GM18499 (cell line): ENCODE measurements around the gene NHSL2.
A peak's percentile ranks its signal among the peaks of the same experiment; 100 is the strongest.

Source experiments
- ATAC-seq: cut with Tn5 transposase; IDR thresholded peaks from one replicate; pipeline ENCODE4 v1.9.1; 2021; ENCODE audit warnings: moderate number of reproducible peaks; ENCODE audit not compliant: insufficient read depth, unreplicated experiment

The NHSL2 gene

GRCh38 chrX:72011734-72012133 lies 101.1 kb downstream of the NHSL2 start:
- ATAC-seq, result no peak

GRCh38 chrX:72015383-72015782 lies 104.7 kb downstream of the NHSL2 start:
- no peak for ATAC-seq

- no peak for ATAC-seq
These were observed 106.5 kb downstream of the NHSL2 start for GRCh38 chrX:72016881-72017783.

DNA sequence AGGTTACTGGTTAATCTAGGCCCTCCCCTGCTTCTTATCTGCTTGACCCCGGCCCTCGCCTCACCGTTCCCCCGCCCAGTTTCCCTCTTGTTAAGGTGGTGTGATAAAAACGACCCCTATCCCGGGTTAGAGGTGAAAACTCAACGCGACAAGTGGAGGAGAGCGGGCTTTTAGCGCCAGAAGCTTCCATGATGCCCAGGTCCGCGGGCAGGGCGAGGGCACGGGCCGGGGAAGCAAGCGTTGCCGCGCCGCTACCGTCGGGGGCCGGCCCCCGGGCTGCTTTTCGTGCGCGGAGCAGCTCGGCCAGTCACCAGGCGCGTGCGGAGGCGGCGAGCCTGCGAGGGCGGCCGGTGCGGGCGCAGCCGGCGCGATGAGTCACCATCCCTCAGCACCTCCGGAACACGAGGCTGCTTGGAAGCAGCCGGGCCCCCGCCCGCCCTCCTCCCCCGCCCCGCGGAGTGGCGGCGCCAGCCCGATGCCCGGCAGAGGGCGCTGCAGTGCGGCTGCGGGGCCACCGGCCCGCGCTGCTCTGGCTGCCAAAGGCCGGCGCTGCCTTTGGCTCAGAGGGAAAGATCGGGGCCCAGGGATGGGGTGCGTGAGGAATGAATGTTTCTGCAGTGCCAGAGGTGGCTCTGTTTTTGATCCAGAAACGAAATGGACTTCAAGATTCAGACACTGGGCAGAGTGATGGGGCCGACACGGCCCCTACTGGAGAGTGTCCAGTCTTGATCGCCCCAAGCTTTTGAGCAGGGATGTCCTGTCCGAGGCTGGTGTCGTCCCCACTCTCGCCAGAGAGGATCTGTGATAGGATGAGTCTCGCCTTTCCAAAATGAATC lies 107.8 kb downstream of the NHSL2 start:
- no peak for ATAC-seq

- no peak for ATAC-seq
These were observed 108.8 kb downstream of the NHSL2 start for GRCh38 chrX:72019487-72019886.

GRCh38 chrX:72020204-72020603 lies 109.6 kb downstream of the NHSL2 start:
- no peak for ATAC-seq

- ATAC-seq, result peak; percentile 56
These were observed 110.1 kb downstream of the NHSL2 start for GRCh38 chrX:72020788-72021187.

DNA sequence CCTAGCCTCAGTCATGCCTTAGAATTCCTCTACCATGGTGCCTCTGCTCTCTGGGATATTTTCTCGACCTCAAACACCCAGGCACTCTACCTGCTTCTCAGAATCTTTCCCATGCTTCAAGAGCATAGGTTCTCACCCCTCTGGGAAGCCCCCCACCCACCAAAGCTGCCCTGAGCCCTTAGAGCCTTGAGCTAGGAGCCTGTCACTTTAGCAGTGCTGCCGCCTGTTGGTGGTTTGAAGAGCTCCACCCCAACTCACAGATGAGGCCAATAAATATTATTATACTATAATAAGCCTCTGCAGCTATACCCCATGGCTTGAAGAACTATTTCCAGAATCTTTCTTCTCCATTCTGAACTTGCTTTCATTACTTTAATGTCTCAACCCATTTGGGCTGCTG lies 111.3 kb downstream of the NHSL2 start:
- ATAC-seq, result no peak

GRCh38 chrX:72023071-72023470 lies 112.4 kb downstream of the NHSL2 start:
- ATAC-seq, result no peak

DNA sequence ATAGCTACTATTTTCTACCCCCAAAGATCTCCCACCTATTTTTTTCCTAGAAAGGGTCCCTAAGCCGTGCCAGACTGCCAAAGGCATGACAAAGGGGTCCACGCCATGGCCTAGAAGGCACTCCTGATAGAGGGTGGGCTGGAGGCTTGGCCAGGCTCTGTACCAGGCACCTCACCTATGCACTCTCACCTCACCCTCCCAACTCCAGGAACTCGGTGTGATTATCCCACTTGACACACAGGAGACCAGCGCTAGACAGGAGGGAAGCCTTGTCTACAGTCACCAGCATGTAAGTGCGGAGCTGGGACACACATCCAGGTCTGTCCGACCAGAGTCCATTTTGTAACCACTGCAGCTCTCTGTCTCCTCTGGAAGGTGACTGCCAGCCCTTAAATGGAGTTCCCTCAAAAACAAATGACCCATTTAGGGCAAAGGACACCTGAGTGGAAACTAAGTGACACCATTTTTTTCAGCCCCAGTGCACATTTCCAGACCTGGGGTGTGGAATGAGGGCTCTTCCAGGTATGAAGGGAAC lies 114.7 kb downstream of the NHSL2 start:
- no peak for ATAC-seq

GRCh38 chrX:72026341-72027023 lies 115.8 kb downstream of the NHSL2 start:
- ATAC-seq, result no peak

GRCh38 chrX:72027024-72027913 lies 116.6 kb downstream of the NHSL2 start:
- ATAC-seq, result no peak

DNA sequence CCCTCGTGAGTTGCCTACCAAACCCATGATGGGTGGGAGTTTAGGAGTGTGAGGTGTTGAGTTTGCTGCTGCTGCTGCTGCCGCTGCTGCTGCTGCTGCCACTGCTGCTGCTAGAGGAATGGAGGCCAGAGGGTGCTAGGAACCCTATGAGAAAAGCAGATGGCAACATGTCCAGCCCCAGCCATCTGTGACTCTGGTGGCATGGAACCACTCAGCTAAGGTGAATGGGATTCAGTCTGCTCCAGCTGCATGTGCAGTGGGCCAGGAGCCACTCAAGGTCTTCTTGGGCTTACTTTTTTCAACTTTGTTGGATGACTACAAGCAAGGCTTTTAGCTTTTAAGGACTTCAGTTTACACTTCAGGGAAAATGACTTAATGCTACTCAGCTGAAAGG lies 117.3 kb downstream of the NHSL2 start:
- no peak for ATAC-seq

DNA sequence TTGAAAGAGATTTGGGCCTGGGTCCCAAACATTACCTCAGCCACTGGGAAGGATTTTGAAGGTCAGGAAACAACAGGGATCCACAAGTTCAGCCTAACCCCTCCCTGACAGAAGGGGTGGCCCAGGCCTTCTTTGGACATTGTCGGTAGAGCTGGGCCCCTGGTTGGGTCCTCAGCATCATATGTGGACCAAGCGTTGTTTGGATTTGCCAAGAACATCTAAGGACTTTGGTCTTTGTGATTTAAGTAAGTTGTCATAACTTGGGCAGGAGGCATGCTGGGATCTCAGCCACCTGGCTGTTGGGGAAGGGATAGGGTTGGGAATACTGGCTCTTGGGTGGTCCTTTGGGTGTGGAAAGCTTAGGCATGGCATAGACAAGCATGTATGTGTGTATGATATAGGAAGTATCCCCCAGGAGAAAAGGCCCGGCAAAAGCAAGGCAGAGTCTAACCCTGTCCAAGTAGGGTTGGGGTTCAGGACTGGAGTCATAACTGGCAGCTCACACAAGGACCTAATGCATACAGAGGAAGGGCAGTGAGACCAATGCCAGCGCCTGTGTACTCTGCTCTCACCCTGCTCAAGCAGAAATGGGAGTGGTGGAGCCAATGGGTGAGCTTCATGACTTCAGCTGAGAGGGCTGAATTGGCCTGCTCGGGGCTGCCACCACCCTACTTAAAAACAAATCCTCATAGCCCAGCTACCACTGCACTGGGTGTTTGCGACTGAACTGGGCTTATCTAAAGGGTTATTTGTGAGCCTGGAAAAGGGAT lies 118.2 kb downstream of the NHSL2 start:
- ATAC-seq, result no peak

GRCh38 chrX:72029483-72030411 lies 119.1 kb downstream of the NHSL2 start:
- ATAC-seq, result no peak

GRCh38 chrX:72030431-72030830 lies 119.8 kb downstream of the NHSL2 start:
- ATAC-seq, result no peak

- no peak for ATAC-seq
These were observed 120.5 kb downstream of the NHSL2 start for GRCh38 chrX:72031118-72031517.

DNA sequence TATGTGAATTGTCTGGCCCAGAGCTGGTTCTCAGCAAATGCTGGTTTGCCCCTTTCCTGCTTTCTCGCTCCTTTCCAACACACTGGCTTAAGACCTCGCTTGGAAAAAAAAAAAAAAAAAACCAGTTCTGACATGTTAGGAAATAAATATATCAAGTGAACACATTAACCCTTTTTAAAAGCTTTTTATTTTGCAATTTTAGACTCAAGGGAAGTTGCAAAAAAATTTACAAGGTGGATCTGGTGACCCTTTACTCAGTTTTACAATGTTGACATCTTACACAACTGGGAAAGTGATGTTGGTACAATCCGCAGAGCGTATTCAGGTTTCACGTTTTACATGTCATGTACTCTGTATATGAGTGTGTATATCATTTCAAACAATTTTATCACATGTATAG lies 121.0 kb downstream of the NHSL2 start:
- ATAC-seq, result no peak
